Fibroblast of lung (primary cell): ENCODE measurements around the gene LPIN3. TPM values are rescaled to one million over a fixed set of nuclear protein-coding genes. Genes with fewer than 3 reads are reported as not detected.

Experiments
- DNase-seq, 2 donors: peaks; one replicate each; pipeline versions ENCODE4 v3.0.0 to v3.0.0-alpha.2; 2010; ENCODE audit warnings: low read depth in 2 of 2
- H2AFZ ChIP-seq: 2 replicates; pipeline ENCODE4 v1.5.1; 2012; ENCODE audit warnings: low read length, control low read depth, inconsistent platforms
- H3K27ac ChIP-seq: 2 replicates; pipeline ENCODE4 v1.5.1; 2011; ENCODE audit warnings: low read length, control low read depth; ENCODE audit not compliant: insufficient read depth
- H3K27me3 ChIP-seq: 2 replicates; pipeline ENCODE4 v1.5.1; 2011; ENCODE audit warnings: mild to moderate bottlenecking, low read length; ENCODE audit not compliant: control insufficient read depth, insufficient read depth
- H3K36me3 ChIP-seq: 2 replicates; pipeline ENCODE4 v1.5.1; 2011; ENCODE audit warnings: low read length; ENCODE audit not compliant: control insufficient read depth, insufficient read depth
- H3K4me1 ChIP-seq: 2 replicates; pipeline ENCODE4 v1.5.1; 2011; ENCODE audit warnings: low read length; ENCODE audit not compliant: control insufficient read depth, insufficient read depth; ENCODE audit errors: extremely low read depth
- H3K4me2 ChIP-seq: 2 replicates; pipeline ENCODE4 v1.5.1; 2011; ENCODE audit warnings: low read length, control low read depth; ENCODE audit not compliant: insufficient read depth; ENCODE audit errors: extremely low read depth
- H3K4me3 ChIP-seq, 4 experiments: fragments of 200-600 bp in 1 of 4; sonication (generic) in 1 of 4; replicated peaks in 1 of 4; 2 replicates each; pipeline ENCODE4 v1.5.1; 2011 to 2016; ENCODE audit warnings: low read length in 4 of 4, low read depth in 3 of 4, mild to moderate bottlenecking in 3 of 4, control low read depth in 2 of 4, inconsistent platforms in 1 of 4, mixed read lengths in 1 of 4; ENCODE audit not compliant: insufficient read depth in 1 of 4; ENCODE audit errors: control extremely low read depth in 1 of 4
- H3K79me2 ChIP-seq: 2 replicates; pipeline ENCODE4 v1.5.1; 2012; ENCODE audit warnings: mild to moderate bottlenecking, low read length, inconsistent platforms; ENCODE audit not compliant: control insufficient read depth, insufficient read depth
- H3K9ac ChIP-seq: 2 replicates; pipeline ENCODE4 v1.5.1; 2011; ENCODE audit warnings: mild to moderate bottlenecking, low read length, control low read depth; ENCODE audit not compliant: insufficient read depth
- H3K9me3 ChIP-seq: 2 replicates; pipeline ENCODE4 v1.5.1; 2012; ENCODE audit warnings: low read depth, low read length; ENCODE audit not compliant: control insufficient read depth, insufficient read depth
- H4K20me1 ChIP-seq: 2 replicates; pipeline ENCODE4 v1.5.1; 2011; ENCODE audit warnings: low read length; ENCODE audit not compliant: control insufficient read depth, insufficient read depth; ENCODE audit errors: extremely low read depth
- CTCF ChIP-seq, 2 donors: IDR thresholded peaks in 1 of 2; conservative IDR thresholded peaks in 1 of 2; 1 replicate in 1 of 2; 2 replicates in 1 of 2; pipeline ENCODE4 v1.5.1; 2011 to 2012; ENCODE audit warnings: low read length in 2 of 2, control low read depth in 1 of 2, inconsistent platforms in 1 of 2, low read depth in 1 of 2, mild to moderate bottlenecking in 1 of 2
- EZH2 ChIP-seq: IDR thresholded peaks from 2 replicates; pipeline ENCODE4 v1.5.1; 2012; ENCODE audit warnings: low read length, control low read depth, mild to moderate bottlenecking; ENCODE audit errors: missing control alignments
- polyA plus RNA-seq, 2 donors: library from polyadenylated mRNA; depleted of rRNA in 1 of 2; stranded (reverse) in 1 of 2; unstranded in 1 of 2; fragments of >200 nt; gene quantifications; 2 replicates each; pipeline ENCODE4 v1.2.1, GENCODE V29; 2011 to 2012; ENCODE audit warnings: missing spikeins in 1 of 2
- total RNA-seq: library from RNA; depleted of rRNA; stranded (reverse); fragments of >200 nt; gene quantifications from 2 replicates; pipeline ENCODE4 v1.2.1, GENCODE V29; 2014

The LPIN3 gene
- total and polyA plus RNA-seq, 2 donors (not counting 1 experiment from before 2014, with no cell fraction given) = 4.7 to 5.1 TPM

- H2AFZ ChIP-seq = no peak overlapping the region
- no peaks in the 10 kb centered on the region for H3K9me3 ChIP-seq
- H3K4me2 ChIP-seq = peak overlapping the region; percentile 99
- peaks cover 28% of the 10 kb centered on the region for H3K79me2 ChIP-seq
- H3K27ac ChIP-seq = peak overlapping the region; percentile 75
- H3K4me1 ChIP-seq = peaks cover 2% of the 10 kb centered on the region
- no peaks in the 10 kb centered on the region for H3K27me3 ChIP-seq
- no peak overlapping the region for H3K9ac ChIP-seq
- DNase-seq = no peak
- H4K20me1 ChIP-seq = no peaks in the 10 kb centered on the region
- TF ChIP-seq EZH2 = no peak
- H3K36me3 ChIP-seq = no peaks in the 10 kb centered on the region
- H3K4me3 ChIP-seq = peak overlapping the region; percentile 56 to 68 (median 60)
Measured at GRCh38 chr20:41318271-41318649, 22.4 kb upstream of the LPIN3 start.

- Histone ChIP-seq H3K36me3 (no peaks in the 10 kb centered on the region), H2AFZ (no peak overlapping the region)
- no peak for TF ChIP-seq CTCF (conservative IDR thresholded peaks at IDR 0.05 in 1 of 2, IDR thresholded peaks at IDR 0.05 in 1 of 2; ENCODE audit: low read depth in 1 of 2, low read length in 2 of 2)
- no peak for TF ChIP-seq EZH2
Measured at GRCh38 chr20:41320441-41320840, 20.2 kb upstream of the LPIN3 start.

DNA sequence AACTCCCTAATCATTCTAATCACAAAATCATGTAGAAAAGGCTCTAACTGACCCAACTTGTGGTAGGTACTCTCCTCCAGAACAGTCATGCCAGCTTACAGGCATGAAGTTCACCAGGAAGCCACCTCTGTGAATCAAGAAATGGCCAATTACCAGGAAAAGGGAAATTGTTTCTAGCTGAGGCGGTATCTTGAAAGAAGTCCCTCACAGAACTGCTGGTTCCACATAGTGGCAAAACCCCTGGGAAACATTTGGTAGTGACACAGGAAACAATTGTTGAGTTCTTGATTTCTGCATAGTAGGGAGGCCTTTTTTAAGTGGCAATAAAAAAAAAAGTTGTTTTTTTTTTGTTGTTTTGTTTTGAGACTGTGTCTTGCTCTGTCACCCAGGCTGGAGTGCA lies 19.6 kb upstream of the LPIN3 start:
- Histone ChIP-seq H3K9me3 (no peaks in the 10 kb centered on the region), H4K20me1 (no peaks in the 10 kb centered on the region), H3K27ac (no peak overlapping the region), H3K4me2 (no peak overlapping the region), H3K4me3 (no peak overlapping the region), H3K36me3 (no peaks in the 10 kb centered on the region), H3K4me1 (no peaks in the 10 kb centered on the region), H3K27me3 (no peaks in the 10 kb centered on the region), H3K79me2 (peaks cover 3% of the 10 kb centered on the region), H3K9ac (no peak overlapping the region), H2AFZ (no peak overlapping the region)
- DNase-seq = no peak
- TF ChIP-seq CTCF (conservative IDR thresholded peaks at IDR 0.05 in 1 of 2, IDR thresholded peaks at IDR 0.05 in 1 of 2; ENCODE audit: low read depth in 1 of 2, low read length in 2 of 2) = no peak
- no peak for TF ChIP-seq EZH2

More at GRCh38 chr20:41320441-41320840, 20.2 kb upstream of the LPIN3 start:
- Histone ChIP-seq H3K79me2 (peaks cover 8% of the 10 kb centered on the region), H4K20me1 (no peaks in the 10 kb centered on the region), H3K4me2 (no peak overlapping the region), H3K27ac (no peak overlapping the region), H3K9ac (no peak overlapping the region), H3K9me3 (no peaks in the 10 kb centered on the region), H3K4me3 (no peak overlapping the region), H3K27me3 (no peaks in the 10 kb centered on the region), H3K4me1 (no peaks in the 10 kb centered on the region)
- no peak for DNase-seq
